SH-SY5Y (cell line): ENCODE data around the gene DHRS7.

Source experiments
- GATA2 ChIP-seq: IDR thresholded peaks from 2 replicates; pipeline ENCODE4 v1.6.1; 2011; ENCODE audit warnings: mild to moderate bottlenecking, low read depth, low read length
- GATA3 ChIP-seq: IDR thresholded peaks from 2 replicates; pipeline ENCODE4 v1.6.1; 2011; ENCODE audit warnings: low read depth, mild to moderate bottlenecking, low read length, moderate library complexity

- TF ChIP-seq GATA3: no peak
- TF ChIP-seq GATA2: no peak
These were observed 10.2 kb upstream of the DHRS7 start for GRCh38 chr14:60175255-60175902.
